Brain microvascular endothelial cell (primary cell): ENCODE results near the gene MLLT11.
A peak's percentile ranks its signal among the peaks of the same experiment; 100 is the strongest.

Experiments used
- DNase-seq: peaks from one replicate; pipeline ENCODE4 v3.0.0-alpha.2; 2020
- H3K27ac ChIP-seq: fragments of 250-450 bp; sonication (Bioruptor Pico); 2 replicates; pipeline ENCODE4 v1.5.1; 2020; ENCODE audit warnings: mild to moderate bottlenecking, moderate library complexity
- H3K27me3 ChIP-seq: fragments of 250-450 bp; sonication (Bioruptor Pico); replicated peaks from 2 replicates; pipeline ENCODE4 v1.5.1; 2020; ENCODE audit warnings: mild to moderate bottlenecking
- H3K36me3 ChIP-seq: fragments of 250-450 bp; sonication (Bioruptor Pico); replicated peaks from 2 replicates; pipeline ENCODE4 v1.5.1; 2020; ENCODE audit warnings: mild to moderate bottlenecking
- H3K4me3 ChIP-seq: 2 replicates; pipeline ENCODE4 v1.5.1; 2011; ENCODE audit warnings: low read depth, mild to moderate bottlenecking, control low read depth, low read length, moderate library complexity
- in situ Hi-C: cut with HindIII; loops from 2 replicates; pipeline ENCODE4 v1.10.0; 2017; ENCODE audit warnings: low sequenced_read_pairs, low pct_ligation_motif_present
- TF ChIP-seq, protein P1 (sequence below): IDR thresholded peaks from 2 replicates; pipeline ENCODE4 v1.5.1; 2011; ENCODE audit warnings: low read depth, mild to moderate bottlenecking, moderate library complexity, low read length, control low read depth, inconsistent platforms; ENCODE audit errors: missing control alignments

Gene MLLT11, protein sequence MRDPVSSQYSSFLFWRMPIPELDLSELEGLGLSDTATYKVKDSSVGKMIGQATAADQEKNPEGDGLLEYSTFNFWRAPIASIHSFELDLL

DNA sequence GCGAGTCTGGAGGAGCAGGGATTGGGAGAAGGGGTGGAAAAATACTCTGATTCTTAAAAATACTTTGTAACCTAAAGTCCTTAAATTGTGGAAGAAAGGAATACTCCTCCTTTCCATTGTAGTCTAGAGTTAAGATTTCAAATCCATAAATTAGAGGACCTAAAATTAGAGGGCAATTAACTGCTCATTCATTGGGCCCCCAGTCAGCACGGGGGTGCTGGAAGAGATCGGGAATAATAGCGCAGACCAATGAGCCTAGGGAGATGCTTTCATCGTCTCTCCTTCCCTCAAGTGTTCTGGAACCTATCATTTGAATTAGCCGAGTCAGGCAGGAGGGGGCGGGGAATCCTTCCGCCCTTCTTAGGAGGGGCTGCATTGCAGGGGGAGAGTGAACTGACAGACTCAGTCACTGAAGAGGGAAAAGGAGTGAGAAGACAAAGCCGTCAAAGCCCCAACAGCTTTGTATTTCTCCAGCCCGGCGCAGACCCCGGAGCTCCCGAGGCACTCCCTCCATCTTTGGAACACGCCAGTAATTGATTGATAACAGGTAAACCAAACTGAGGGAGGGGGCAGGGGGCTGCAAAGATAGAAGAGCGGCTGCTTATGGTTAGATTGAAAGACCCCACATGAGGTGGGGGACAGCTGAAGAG is at the start of gene MLLT11:
Gene MLLT11, plus strand, starts transcription at position 391 of the 650 bp plus-strand sequence. CDS start 6,828 bp downstream, outside the sequence.
- DNase-seq, result peak; percentile 72
- H3K4me3 ChIP-seq, result peak within 1 kb of the TSS; percentile 89

DNA sequence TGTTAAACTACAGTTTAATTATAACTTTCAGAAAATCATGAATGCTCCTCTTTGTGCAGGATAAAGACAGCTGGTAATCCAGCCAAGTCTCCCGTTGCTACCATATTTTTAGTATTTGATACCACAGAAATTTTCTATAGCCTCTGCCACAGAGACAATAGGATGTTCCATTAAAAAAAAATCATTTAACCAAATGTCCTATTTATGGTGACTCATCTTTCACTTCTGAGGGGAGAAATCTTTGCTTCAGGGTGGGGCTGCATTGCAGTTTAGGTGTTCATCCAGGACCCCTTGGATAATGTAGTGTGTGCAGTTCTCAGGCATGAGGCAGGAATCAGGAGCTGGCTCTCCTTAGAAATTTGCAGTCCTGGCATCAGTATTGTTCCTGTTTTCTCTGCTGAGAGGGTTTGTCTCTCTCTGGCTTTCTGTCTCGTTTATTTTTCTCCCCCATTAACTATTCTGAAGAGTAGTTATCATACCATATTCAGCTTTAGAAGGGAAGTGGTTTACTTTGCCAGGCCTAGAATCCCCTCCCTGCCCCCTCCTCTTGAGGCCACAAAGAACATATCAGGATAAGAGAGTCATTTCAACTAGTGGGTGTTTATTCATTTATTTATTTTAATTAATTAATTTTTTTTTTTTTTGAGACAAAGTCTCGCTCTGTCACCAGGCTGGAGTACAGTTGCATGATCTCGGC is 48.9 kb upstream of the MLLT11 start:
- TF ChIP-seq, protein P1, sequence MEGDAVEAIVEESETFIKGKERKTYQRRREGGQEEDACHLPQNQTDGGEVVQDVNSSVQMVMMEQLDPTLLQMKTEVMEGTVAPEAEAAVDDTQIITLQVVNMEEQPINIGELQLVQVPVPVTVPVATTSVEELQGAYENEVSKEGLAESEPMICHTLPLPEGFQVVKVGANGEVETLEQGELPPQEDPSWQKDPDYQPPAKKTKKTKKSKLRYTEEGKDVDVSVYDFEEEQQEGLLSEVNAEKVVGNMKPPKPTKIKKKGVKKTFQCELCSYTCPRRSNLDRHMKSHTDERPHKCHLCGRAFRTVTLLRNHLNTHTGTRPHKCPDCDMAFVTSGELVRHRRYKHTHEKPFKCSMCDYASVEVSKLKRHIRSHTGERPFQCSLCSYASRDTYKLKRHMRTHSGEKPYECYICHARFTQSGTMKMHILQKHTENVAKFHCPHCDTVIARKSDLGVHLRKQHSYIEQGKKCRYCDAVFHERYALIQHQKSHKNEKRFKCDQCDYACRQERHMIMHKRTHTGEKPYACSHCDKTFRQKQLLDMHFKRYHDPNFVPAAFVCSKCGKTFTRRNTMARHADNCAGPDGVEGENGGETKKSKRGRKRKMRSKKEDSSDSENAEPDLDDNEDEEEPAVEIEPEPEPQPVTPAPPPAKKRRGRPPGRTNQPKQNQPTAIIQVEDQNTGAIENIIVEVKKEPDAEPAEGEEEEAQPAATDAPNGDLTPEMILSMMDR, result no peak
- in situ Hi-C loops, result no loop called here
- Histone ChIP-seq H3K27ac (no peak overlapping the region), H3K27me3 (no peaks in the 10 kb centered on the region), H3K4me3 (no peak overlapping the region), H3K36me3 (no peaks in the 10 kb centered on the region)
- no peak for DNase-seq

More for the DNA sequence above, at the start of gene MLLT11:
- Histone ChIP-seq H3K27ac (peak within 1 kb of the TSS; percentile 90), H3K27me3 (no peaks in the 10 kb centered on the region), H3K36me3 (peaks cover 26% of the 10 kb centered on the region)
- in situ Hi-C loops, result no loop called here
- TF ChIP-seq, protein P1, result no peak

- no peak overlapping the region for H3K4me3 ChIP-seq
- peak; percentile 39 for DNase-seq
- no peaks in the 10 kb centered on the region for H3K36me3 ChIP-seq
- in situ Hi-C loops, result no loop called here
- peak overlapping the region; percentile 52 for H3K27ac ChIP-seq
- H3K27me3 ChIP-seq, result no peaks in the 10 kb centered on the region
- TF ChIP-seq, protein P1, result no peak
These were observed 47.3 kb upstream of the MLLT11 start for GRCh38 chr1:151012684-151013471.

DNA sequence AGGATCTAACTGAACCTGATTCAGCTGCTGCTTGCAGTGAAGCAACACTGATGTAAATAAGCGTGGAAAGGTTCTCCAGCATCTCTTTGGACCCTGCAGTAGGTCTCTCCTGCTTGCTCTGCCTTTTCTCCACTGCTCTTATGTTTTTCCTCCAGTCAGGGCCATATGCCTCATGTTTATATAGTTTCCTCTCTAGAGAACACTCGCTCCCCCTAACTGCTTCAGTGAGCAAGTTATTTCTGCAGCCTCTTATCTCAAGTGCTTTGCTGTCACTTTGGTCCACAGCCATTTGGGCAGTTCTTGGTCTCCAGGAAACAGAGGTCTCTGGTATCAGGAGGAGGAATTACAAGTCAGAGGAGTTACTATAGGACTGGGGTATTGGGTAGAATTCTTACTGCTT is 46.7 kb upstream of the MLLT11 start:
- H3K36me3 ChIP-seq, result no peaks in the 10 kb centered on the region
- in situ Hi-C loops, result no loop called here
- no peaks in the 10 kb centered on the region for H3K27me3 ChIP-seq
- H3K27ac ChIP-seq, result peak overlapping the region; percentile 52
- TF ChIP-seq, protein P1, result peak; percentile 12
- H3K4me3 ChIP-seq, result no peak overlapping the region
- peak; percentile 65 for DNase-seq

DNA sequence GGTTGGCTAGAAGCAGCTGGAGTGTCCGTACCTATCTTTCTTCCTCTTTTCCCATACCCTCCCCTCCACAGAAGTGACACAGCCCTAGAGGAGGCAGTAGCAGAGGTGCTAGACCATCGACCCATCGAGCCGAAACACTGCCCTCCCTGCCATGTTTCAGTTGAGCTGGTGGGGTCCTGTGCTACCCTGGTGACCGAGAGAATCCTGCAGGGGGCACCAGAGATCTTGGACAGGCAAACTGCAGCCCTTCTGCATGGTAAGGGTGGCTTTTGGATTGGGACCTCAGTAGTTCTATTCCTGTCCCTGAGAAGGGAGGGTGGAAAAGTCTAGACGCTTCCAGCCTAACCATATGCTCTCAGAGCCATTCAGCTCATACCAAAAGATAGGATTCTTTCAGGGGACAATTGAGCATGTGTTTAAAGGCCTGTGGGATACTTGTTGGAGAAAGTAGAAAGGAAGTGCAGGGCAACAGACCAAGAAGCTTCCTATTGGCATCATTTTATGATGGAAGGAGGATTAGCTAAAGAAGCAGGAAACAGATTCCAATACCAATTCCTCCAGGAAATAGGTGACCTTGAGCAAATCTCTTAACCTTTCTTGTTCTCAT is 35.6 kb upstream of the MLLT11 start:
- H3K36me3 ChIP-seq, result peaks cover 18% of the 10 kb centered on the region
- H3K4me3 ChIP-seq, result no peak overlapping the region
- H3K27me3 ChIP-seq, result no peaks in the 10 kb centered on the region
- TF ChIP-seq, protein P1, result peak; percentile 89
- in situ Hi-C loops, result no loop called here
- DNase-seq, result peak; percentile 69
- no peak overlapping the region for H3K27ac ChIP-seq
